Stimulated activated CD4-positive, alpha-beta T cell treated with anti-CD3 and anti-CD28 coated beads, TNF-alpha, amount 100 ng/mL, for 24 hours (primary cell): ENCODE data around the gene DYRK1A.
A peak's percentile ranks its signal among the peaks of the same experiment; 100 is the strongest.

Experiments used
- DNase-seq, 3 experiments: peaks; one replicate each; pipeline ENCODE4 v3.0.0-alpha.2; 2020; ENCODE audit warnings: low read depth in 3 of 3

The DYRK1A gene

GRCh38 chr21:37450445-37450941 lies 83.9 kb downstream of the DYRK1A start:
- DNase-seq: no peak

- DNase-seq: no peak
Observed at GRCh38 chr21:37451446-37451845, 84.9 kb downstream of the DYRK1A start.

- no peak for DNase-seq
Observed at GRCh38 chr21:37452227-37452626, 85.7 kb downstream of the DYRK1A start.

GRCh38 chr21:37453350-37453749 lies 86.8 kb downstream of the DYRK1A start:
- DNase-seq: no peak

GRCh38 chr21:37454869-37455503 lies 88.4 kb downstream of the DYRK1A start:
- DNase-seq: no peak

GRCh38 chr21:37455504-37455911 lies 88.9 kb downstream of the DYRK1A start:
- no peak for DNase-seq

- no peak for DNase-seq
Observed at GRCh38 chr21:37458669-37459276, 92.2 kb downstream of the DYRK1A start.

GRCh38 chr21:37459575-37459974 lies 93.0 kb downstream of the DYRK1A start:
- no peak for DNase-seq

- DNase-seq: no peak
Observed at GRCh38 chr21:37460196-37460595, 93.6 kb downstream of the DYRK1A start.

GRCh38 chr21:37461479-37461878 lies 94.9 kb downstream of the DYRK1A start:
- DNase-seq: no peak

GRCh38 chr21:37462087-37462861 lies 95.7 kb downstream of the DYRK1A start:
- DNase-seq: no peak

GRCh38 chr21:37463083-37463801 lies 96.7 kb downstream of the DYRK1A start:
- DNase-seq: peak in 1 of 3 experiments; percentile 16

- DNase-seq: no peak
Observed at GRCh38 chr21:37467082-37467481, 100.5 kb downstream of the DYRK1A start.

- no peak for DNase-seq
Observed at GRCh38 chr21:37468909-37469308, 102.3 kb downstream of the DYRK1A start.

GRCh38 chr21:37469441-37469840 lies 102.9 kb downstream of the DYRK1A start:
- no peak for DNase-seq

GRCh38 chr21:37472581-37472980 lies 106.0 kb downstream of the DYRK1A start:
- DNase-seq: no peak

GRCh38 chr21:37473491-37473890 lies 106.9 kb downstream of the DYRK1A start:
- no peak for DNase-seq

GRCh38 chr21:37474342-37474741 lies 107.8 kb downstream of the DYRK1A start:
- no peak for DNase-seq

- no peak for DNase-seq
Observed at GRCh38 chr21:37475186-37475868, 108.8 kb downstream of the DYRK1A start.

GRCh38 chr21:37478794-37479193 lies 112.2 kb downstream of the DYRK1A start:
- DNase-seq: no peak

GRCh38 chr21:37483776-37484175 lies 117.2 kb downstream of the DYRK1A start:
- no peak for DNase-seq
